ENCODE results near the gene HIVEP3.

Gene HIVEP3

DNA sequence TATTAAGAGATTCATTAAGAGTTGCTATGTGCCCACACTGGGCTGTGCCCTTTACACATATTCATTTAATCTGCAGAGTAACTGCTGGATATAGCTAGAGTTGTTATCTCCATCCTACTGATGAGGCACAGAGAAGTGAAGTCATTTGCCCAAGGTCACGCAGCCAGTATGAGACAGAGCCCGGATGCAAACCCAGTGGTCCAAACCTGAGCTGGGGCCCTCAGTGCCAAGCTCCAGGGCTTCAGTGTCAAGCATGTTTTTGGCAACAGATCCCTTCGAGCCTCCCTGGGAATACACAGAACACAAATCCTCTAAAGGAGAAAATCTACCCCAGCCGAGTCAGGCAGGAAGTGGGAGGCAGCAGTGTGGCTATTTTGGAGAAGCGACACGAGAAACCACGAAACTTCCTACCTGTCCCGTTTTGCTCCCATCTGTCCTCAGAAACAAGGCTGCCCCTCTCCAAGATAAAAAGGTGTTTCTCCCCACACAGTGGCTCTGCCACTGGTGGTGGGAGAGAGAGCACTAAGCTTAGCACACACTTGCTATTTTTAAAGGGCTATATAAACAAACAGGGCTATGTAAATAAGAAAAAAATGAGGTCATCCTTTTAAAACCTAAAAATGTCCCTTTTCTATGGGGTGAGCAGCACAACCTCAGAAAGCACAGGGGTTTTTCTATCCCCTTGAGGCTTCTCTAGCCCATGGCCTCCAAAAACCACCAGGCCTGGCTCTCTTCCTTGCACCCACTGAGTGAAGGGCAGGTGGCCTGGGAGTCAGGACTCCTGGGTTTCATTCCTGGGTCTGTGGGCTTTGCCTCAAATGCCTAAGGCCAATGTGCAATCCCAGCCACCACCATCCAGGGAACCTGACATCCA lies 295.6 kb downstream of the HIVEP3 start:
- DNase-seq, result no peak

DNA sequence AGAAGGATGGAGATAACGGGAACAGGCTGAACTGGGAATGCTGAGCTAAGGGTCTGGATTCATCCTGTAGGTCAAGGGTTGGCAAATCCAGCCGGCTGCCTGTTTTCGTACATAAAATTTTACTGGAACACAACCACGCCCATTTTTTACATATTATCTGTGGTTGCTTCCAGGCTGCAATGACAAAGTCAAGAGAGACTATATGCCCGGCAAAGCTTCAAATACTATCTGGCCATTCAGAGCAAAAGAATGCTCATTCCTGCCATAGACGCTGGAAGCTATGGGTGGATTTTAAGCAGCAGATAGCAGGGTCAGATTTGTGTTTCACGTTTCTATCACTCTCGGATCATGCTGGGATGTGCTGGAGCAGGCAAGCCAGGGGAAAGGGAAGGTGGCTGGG lies 296.3 kb downstream of the HIVEP3 start:
- DNase-seq, result no peak

DNA sequence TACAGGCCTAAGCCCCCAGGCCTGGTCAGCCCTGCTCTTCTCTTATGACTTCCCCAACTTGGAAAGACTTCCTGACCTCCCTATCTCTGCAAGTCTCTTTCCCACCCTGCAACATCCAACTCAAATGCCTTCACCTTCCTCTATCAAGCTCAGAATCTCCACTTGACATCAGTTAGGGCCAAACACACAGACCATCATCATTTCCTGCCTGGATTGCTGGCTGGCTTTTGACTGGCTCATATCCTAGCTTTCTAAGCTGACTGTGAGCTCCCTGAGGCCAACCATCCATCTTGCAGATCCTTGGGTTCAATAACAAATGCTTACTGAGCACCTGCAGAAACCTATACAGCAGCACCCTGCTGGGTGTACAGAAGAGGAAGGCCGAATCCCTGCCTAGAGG lies 296.9 kb downstream of the HIVEP3 start:
- DNase-seq, result no peak

DNA sequence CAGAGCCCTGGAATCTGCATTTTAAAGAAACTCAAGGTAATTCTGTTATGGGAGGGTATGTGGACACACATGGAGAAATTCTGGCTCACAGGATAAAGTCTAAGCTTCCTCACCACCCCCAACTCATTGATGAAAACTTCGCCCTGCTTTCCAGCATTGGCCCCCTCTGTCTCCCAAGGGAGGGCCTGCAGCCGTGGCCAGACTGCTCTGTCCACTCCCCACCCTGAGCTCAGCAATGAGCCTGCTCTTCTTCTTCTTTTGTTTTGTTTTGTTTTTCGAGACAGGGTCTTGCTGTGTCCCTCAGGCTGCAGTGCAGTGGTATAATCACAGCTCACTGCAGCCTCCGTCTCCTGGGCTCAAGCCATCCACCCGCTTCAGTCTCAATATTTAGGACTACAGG lies 297.5 kb downstream of the HIVEP3 start:
- no peak for DNase-seq

DNA sequence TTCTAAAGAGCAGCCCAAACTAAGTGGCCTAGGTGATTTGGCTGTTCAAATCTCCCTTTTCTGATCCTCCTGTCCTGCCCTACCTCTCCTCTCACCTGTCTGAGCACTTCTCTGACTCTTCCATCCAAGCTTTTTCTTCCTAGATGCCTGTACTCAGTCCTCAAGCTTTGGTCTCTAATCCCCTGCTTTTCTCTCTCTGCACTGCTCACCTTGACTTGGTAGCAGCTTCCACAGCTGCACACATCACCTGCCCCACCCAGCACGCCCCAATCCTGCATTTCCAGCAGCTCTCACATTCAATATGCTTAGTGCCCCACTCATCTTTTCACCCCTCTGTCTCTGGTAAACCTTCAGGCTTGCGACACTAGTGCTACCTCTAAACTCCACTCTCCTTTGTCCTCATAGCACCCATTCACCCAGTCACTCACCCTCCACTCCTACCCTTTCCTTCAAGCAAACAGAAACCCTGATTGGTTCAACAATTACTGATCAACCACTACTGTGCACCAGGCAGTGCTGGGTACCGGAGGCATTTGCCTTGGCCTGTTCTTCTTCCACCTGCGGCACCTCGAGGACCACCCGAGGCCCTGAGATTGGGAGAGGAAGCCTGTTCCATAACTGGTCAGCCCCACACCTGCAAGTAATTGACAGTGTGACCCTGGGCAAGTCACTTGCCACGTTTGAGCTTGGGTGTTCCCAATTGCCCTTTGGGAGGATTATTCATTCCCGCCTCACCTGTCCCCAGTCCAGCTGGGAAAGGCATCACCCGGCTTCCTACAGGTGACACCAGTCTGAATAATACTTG lies 298.2 kb downstream of the HIVEP3 start:
- DNase-seq, result no peak

DNA sequence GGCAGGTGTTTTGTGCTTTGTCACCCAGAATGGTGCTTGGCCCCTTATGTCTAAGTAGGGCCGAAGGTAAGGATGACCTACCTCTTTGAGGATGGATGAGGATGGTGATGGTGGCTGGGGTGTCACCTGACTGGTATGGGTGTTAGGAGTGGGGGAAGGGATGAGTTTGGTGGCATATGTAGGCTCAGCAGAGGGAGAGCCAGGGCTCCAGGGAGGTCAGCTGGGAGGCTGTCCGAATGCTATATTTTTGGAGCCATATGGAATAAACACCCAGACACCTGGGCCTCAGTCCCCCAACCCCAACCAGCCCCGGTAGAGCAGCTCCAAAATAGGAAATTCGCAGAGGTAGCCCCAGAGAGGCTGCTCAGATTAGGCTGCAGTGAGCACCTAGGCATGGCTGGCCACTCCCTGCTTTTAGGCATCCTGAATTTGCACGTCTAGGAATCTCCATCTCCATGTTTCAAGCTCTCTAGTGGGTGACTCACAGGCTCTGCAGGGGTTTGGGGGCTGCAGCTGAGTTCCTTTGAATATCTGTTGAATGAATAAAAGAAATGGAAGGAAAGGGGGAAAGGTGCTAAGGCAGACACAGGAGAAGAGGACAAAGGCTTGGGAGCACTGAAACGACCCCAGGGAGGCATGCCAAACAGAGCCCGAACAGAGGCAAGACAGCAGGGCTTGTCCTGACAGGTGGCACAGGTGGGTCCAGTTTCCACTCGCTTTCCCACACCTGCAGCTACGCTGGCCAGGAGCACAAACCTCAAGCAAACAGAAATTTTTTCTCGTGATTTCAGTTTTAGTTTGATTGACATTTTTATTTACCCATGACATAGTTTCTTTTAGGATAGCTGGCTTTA lies 299.0 kb downstream of the HIVEP3 start:
- no peak for DNase-seq

DNA sequence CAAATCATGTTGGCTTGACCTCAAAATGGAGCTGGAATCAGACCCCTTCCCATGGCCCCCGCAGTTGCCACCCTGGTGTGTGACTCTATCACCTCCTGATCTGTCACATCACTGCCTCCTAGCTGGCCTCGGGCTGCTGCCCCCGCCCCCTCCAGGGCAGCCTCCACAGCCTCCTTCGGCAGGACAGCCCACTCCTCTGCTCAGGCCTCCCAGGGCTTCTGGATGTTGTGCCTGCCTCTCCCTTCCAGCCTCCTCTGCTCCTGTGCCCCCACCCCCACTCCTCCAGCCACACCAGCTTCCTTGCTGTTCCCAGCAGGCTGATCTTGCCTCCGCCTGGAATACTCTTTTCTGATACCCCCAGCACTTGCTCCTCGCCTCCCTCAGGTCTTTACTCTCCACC lies 299.9 kb downstream of the HIVEP3 start:
- no peak for DNase-seq

DNA sequence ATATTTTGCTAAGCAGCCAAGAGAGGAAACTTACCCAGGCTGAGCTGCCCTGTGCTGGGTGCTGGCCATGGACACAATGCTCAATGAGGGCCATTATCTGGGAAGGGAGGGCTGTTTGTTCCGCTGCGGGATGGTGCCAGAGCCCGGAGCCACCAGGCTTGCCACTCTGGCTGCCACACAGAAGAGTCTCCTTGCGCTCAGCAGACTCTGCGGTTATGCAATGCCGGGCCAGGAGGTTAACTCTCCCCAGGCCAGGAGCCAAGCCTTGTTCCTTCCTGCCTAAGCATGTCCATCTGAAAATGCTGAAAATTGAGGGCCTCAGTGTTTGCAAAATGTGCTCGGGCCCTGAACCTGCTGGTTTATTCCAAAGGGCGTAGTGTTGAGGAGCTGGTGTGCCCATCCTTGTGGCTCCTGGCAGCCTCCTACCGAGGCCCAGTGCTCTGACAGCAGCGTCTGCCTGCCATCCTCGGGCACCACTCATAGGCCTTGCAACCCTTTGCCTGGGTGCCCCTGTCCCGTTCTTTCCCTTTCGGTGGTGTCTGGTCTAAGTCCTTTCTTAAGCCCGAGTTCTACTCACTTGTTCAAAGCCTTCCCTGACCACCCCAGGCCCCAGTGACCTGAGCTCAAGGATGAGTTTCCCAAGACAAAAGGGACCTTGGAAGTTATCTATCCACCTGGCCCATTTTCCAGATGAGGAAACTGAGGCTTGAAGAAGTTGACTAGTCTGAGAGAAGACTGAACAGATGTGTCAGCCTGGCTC lies 300.5 kb downstream of the HIVEP3 start:
- no peak for DNase-seq

DNA sequence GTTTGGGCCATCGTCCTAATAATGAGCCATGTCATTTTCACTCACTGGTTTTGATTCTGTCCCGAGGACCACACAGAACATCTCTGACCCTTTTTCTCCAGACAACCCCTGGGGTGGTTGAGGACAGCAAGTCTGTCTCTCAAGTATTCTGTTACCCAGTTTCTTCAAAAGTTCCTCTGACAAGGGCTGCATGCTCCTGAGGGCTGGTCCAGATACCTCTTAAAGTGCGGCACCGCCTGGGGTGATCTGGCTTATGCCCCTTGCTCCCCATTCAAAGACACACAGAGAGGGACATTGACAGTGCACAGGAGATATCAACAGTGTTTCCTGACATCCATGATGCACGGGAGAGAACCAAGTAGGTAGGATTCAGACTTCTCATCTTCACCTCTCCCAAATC lies 301.4 kb downstream of the HIVEP3 start:
- DNase-seq, result no peak

DNA sequence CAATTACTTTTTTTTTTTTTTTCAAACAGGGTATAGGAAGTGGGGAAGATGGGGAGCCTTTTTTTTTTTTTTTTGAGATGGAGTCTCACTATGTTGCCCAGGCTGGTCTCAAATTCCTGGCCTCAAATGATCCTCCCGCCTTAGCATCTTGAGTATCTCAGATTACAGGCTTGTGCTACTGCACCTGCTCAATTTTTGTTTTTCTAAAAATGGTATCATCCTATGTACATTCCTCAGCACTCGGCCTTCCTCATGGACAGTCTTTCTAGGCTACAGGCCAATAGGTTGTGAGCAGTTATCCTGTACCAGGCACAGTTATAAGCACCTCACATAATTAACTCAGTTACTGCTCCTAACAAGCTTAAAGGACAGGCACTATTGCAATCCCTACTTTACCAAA lies 302.2 kb downstream of the HIVEP3 start:
- DNase-seq, result no peak

DNA sequence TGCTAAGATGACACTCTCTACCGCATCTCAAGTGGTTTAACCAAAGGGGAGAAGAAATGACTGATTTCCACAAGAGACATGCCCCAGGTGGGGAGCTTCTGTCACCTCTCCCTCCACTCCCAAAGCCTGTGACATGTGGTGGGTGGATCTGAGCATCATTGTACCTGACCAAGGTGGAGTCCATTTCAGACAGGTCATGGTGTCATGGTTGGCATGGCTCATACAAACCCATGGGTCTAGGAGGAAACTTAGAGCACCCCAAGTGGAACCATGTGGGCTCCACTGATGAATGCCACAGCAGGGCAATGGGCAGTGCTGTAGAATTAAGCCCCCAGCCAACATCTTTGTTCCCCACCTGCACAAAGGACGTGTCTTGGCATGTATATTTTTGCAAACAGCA lies 302.7 kb downstream of the HIVEP3 start:
- DNase-seq, result no peak

DNA sequence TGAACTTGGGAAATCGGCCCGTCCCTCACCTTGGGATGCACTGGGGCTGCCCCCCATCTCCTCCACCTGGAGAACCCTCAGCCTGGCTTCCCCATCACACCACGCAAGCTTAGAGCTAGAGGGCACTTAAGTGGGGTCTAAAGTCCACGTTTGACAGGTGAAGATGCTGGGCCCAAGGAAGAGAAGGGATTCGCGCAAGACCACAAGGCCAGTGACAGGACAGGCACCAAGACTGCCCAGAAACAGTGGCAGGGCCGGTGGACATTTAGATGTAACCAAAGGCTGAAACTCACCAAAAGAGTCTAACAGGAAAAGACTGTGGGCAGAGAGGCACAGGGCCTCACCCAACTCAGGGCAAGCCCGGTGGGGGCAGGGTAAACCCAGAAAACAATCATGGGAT lies 303.4 kb downstream of the HIVEP3 start:
- DNase-seq, result no peak

DNA sequence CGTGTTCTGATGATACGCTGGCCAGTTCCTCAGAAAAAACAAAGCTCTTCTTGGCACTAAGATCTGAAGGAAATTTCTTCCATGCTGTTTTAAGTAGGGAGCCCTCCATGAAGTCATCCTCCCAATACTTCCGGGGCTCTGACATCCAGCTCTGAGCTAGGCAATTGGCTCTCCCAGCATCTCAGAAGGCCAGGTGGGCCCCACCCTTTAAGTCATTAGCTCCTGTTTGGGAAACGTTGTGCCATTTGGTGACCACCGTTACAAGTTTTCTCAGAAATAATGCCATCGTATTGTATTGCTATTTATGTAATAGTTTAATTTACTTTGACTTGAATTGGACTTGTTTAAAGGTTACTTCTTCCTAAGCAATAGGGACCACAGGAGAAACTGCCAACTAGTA lies 303.9 kb downstream of the HIVEP3 start:
- no peak for DNase-seq

DNA sequence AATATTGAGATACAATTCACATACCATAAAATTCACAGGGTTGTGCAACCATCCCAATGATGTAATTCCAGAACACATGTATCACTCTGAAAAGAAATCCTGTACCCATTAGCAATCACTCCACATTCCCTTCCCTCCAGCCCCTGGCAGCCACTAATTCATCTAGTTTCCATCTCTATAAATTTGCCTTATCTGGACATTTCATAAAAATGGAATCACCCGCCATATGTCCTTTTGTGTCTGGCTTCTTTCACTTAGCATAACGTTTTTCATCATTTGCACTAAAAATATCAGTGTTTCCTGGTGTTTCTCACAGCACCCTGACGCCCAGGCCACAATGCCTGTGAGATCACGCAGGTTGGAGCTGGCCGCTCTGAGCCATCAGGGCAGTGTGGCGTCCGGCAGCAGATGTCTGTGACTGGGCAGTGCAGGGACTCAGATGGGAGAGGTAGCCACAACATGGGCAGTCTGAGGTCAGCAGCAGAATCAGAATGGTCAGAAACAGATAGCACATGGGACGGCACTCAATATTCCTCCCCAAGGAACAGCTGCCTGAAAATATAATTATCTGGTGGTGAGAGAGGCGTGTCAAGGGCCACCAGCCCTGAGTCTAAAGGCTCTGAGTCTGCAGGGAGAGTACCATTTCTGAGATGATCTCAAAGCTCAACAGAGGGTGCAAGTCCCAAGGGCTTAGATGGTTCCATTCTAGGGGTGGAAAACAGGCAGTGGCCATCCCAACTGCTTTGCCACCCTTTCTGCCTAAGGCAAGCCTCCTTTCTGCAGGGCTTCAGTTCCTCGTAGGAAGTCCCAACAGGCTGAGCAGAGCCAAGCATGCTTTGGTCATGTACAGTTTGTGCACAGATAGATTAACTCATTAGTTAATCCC lies 304.8 kb downstream of the HIVEP3 start:
- DNase-seq, result no peak

DNA sequence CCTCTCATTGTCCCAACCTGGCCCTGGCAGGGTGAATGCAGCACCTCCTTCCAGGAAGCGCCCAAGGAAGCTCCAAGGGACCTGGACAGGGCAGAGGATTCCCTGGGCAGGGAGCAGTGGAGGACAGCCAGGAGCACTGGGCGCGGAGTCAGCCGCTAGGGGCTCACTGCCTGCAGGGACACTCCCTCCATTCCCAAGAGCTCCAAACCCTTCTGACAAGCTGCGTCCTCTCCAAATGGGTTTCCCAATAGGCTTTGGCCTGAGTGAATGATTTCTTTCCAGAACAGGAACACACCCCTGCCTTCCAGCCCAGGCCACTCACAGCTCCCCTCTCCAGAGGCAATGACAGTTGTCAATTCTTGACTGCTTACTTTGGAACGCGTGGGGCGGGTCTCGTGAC lies 305.8 kb downstream of the HIVEP3 start:
- DNase-seq, result no peak

DNA sequence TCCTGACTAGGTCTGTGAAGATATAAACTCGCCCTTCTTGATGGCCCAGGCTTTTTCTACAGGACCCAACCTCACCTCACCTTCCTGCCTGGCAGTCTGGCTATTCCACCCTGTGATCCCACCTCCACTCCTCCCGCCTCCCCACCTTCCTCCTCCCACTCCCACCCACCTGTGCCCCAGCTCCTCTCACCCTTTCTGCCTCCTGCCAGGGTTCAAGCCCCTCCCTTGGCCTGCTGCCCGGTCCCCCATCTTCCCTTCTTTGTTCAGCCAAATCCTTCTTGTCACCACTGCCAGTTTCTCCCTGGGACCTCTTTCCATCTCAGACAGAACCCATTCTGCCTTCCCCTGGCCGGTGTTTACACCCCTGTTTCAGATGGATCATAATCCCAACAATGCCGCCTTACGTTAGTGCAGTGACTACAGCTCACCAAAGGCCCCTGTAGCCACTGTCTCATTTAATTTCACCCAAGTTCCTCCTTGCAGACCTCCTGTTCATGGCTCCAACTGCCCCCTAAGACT lies 306.7 kb downstream of the HIVEP3 start:
- no peak for DNase-seq

DNA sequence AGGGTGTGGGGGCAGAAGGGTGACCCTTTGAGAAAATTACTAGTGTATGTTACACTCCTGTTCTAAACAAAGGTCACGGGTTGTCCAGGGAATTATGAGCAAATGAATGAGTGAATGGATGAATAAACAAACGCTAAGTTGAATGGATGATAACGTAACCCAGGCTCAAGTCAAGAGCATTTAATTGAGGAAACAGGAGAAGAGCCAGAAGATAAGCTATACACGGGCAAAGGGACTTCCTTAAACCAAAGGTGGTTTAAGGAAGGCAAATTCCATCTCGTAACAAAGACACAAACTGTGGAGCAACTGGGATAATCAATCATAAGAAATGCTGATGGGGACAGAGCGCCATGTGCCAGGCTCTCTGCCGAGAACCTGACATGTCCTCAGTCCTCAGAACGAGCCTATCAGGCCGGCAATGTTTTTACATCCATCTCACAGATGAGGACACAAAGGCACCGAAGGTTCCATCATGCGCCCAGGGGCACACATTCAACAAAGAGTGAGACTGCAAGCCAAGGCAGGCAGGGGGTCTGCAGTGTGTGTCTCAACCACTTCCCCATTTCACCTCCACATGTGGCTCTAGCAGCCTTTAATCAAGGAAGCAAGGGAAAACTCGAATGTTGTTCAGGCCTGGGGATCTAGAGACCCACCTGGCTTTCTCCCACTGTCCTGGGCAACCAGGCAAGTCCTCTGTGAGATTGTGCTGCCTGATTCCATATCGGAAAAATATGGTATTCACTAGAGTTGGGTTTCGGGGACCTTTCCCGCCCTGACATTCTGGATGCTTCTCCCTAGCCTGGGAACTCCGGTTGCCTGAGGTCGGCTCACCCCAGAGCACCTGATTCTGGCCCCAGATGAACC lies 307.4 kb downstream of the HIVEP3 start:
- no peak for DNase-seq

DNA sequence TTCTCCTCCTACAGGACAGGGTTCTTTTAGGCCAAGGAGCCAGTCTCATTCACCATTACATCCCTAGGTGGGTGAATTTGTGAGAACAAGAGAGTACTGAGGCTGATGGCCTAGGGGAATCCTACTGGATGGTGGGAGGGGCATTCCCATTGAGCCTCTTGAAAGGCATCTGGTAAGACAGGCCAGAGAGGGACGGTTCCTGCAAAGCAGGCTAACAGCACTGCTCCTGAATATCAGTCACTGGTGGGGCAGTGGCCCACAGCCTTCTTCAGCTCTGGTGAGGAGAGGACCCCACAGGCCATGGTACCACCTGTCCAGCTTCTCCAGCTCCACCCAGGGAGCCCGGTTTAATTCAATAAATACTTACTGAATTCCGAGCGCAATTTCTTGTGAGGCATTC lies 308.4 kb downstream of the HIVEP3 start:
- no peak for DNase-seq

DNA sequence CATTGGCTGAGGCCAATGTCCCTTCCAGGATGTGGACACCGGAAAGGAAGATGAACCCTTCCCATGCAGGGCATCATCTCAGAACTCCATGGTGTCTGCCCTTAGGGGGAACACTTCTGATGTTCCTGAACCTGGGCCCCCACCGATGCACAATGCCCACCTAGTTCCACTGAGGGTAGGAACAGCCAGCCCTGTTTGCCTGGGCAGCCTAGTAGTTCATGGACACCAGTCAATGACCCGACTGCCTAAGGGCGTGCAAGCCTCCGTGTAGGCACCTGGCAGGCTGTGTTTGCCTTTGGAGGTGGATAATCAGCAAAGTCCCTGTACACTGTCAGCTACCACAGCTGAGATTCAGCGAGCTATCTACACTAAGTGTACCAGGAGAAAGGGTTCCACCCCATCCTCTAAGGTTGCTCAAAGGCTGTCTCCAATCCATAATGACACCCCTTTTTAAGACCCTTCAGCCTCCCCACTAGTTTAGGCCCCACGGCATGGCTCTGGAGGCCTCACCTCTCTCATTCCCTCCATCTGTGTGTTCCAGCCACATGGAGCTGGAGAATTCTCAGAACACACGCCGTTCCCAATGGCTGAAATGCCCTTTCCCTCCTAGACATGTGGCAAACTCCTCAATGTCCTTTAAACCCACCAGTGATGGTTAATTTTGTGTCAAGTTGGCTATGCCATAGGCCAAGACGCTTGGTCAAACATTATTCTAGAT lies 309.4 kb downstream of the HIVEP3 start:
- DNase-seq, result no peak

DNA sequence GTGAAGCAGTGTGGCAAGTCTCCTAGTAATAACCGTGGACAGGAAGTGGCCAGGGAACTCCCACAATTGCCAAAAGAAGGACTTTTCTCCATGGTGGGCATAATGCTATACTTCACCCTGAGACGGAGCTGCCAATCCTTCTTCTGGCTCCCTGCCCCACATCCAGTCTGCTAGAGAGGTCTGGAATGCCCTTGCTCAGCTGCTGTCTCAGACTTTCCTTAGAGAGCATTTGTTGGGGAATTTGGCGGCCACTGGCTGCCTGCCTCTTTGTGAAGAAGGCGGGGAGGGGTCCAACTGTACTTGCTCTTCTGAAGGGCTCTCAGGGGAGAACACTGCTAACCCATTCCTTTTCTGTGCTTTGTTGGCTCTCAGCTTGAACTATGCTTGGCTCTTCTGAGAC lies 310.5 kb downstream of the HIVEP3 start:
- DNase-seq, result no peak
